ENCODE results near the gene ZFPL1. TPM values are rescaled to one million over a fixed set of nuclear protein-coding genes. Genes with fewer than 3 reads are reported as not detected.

Gene ZFPL1
- total RNA-seq, 4 donors from 2014 or later: 24.1 to 50.7 (median 43.7) TPM

DNA sequence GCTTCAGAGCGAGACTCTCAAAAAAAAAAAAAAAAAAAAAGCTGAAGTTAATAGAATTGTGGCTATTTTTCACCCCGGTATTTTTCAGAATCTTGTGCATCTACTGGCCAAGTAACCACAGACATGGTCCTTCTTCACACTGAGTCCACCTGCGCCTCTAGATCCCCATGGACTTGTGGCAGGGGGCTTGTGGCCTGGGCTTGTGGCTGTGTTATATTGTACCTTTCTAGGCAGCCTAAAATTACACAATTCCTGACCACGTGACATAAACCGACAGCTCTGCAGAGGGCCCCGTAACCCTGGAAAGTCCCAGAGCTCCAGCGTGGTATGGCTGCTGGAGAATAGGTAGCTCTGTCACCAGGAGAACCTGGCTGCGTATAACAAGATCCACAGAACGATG lies 14.8 kb upstream of the ZFPL1 start:
- no peaks in the 10 kb centered on the region for H3K36me3 ChIP-seq
- intact Hi-C loops (cut with DNase I): loop anchor here (10.0 kb wide), 1 partner anchor 686 kb away; no protein-coding TSS in a partner anchor
- WGBS: 76% methylated on average over 6 of the region's 9 CpGs
- no peak overlapping the region for H3K27ac ChIP-seq (replicated peaks in 1 of 4)
- no peaks in the 10 kb centered on the region for H3K9me3 ChIP-seq
- no peak for DNase-seq (ENCODE audit: extremely low spot score)
- no peak overlapping the region for H3K4me3 ChIP-seq
- H3K27me3 ChIP-seq: no peaks in the 10 kb centered on the region
- H3K4me1 ChIP-seq: no peaks in the 10 kb centered on the region
- TF ChIP-seq, protein P1, sequence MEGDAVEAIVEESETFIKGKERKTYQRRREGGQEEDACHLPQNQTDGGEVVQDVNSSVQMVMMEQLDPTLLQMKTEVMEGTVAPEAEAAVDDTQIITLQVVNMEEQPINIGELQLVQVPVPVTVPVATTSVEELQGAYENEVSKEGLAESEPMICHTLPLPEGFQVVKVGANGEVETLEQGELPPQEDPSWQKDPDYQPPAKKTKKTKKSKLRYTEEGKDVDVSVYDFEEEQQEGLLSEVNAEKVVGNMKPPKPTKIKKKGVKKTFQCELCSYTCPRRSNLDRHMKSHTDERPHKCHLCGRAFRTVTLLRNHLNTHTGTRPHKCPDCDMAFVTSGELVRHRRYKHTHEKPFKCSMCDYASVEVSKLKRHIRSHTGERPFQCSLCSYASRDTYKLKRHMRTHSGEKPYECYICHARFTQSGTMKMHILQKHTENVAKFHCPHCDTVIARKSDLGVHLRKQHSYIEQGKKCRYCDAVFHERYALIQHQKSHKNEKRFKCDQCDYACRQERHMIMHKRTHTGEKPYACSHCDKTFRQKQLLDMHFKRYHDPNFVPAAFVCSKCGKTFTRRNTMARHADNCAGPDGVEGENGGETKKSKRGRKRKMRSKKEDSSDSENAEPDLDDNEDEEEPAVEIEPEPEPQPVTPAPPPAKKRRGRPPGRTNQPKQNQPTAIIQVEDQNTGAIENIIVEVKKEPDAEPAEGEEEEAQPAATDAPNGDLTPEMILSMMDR (IDR thresholded peaks at IDR 0.05): no peak
- TF ChIP-seq POLR2A (IDR thresholded peaks at IDR 0.05; ENCODE audit: low read depth) (no peak), EP300 (IDR thresholded peaks at IDR 0.05) (no peak), POLR2AphosphoS5 (IDR thresholded peaks at IDR 0.05) (no peak)

DNA sequence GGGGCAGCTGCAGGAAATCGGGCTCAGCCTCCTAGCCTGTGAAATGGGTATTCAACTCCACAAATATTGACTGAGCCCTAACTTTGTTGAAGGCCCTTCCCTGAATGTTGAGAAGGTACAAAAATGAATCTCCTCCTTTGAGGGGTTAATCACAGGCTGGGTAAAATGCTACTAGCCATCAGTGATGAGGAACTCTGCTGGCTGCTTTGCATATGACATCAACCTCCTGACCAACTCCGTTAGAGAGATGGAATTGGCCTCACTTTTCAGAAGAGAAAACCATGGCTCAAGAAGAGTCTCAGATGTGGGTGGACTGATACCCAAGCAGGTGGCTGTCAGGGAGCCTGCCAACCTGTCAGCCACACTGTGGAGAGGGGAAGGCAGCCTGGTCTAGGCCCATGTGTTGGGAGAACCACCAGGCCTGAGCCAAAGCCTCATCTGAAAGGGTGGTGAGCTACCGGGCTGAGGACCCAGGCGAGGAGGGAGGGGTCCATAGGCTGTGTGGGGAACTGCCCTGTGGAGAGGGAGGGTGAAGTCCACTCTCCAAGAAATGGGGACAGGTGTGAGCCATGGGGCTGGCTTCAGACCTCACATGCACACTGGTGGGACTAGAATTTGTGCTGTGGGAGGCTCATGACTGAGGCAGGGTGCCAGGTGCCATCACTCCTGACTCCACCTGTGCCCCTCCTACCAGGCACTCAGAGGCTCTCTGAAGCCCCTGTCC lies 12.0 kb upstream of the ZFPL1 start:
- WGBS: 71% methylated on average over 4 of the region's 4 CpGs

DNA sequence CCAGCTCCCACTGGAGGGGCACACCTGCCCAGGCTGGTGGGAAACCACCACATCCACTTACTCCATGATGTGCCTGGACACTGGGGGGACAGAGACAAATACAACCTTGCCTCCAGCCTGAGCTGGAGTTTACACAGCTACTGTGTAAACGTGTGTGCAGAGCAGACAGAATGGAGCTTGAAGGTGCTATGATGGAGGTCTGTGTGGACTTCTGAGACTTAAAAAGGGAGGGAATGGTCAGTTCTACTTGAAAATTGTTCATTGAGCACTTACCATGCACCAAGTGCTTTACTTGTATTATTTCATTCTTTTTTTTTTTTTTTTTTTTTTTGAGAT lies 11.4 kb upstream of the ZFPL1 start:
- H3K36me3 ChIP-seq: no peaks in the 10 kb centered on the region
- H3K27me3 ChIP-seq: no peaks in the 10 kb centered on the region
- TF ChIP-seq POLR2AphosphoS5 (IDR thresholded peaks at IDR 0.05) (no peak), EP300 (IDR thresholded peaks at IDR 0.05) (no peak), POLR2A (IDR thresholded peaks at IDR 0.05; ENCODE audit: low read depth) (no peak)
- TF ChIP-seq, protein P1 (IDR thresholded peaks at IDR 0.05): no peak
- no peak for DNase-seq (ENCODE audit: extremely low spot score)
- H3K4me3 ChIP-seq: no peak overlapping the region
- H3K4me1 ChIP-seq: no peaks in the 10 kb centered on the region
- no peak overlapping the region for H3K27ac ChIP-seq (replicated peaks in 1 of 4)
- no peaks in the 10 kb centered on the region for H3K9me3 ChIP-seq
- 50% methylated on average over 1 of the region's 1 CpG for WGBS
- intact Hi-C loops (cut with DNase I): no loop called here

More for the DNA sequence above, 12.0 kb upstream of the ZFPL1 start:
- TF ChIP-seq EP300 (IDR thresholded peaks at IDR 0.05) (no peak), POLR2AphosphoS5 (IDR thresholded peaks at IDR 0.05) (no peak)
- intact Hi-C loops (cut with DNase I): no loop called here
- Histone ChIP-seq H3K4me3 (no peak overlapping the region), H3K36me3 (no peaks in the 10 kb centered on the region), H3K4me1 (no peaks in the 10 kb centered on the region), H3K27ac (replicated peaks in 1 of 4) (no peak overlapping the region), H3K27me3 (no peaks in the 10 kb centered on the region), H3K9me3 (no peaks in the 10 kb centered on the region)
- no peak for DNase-seq (ENCODE audit: extremely low spot score)

DNA sequence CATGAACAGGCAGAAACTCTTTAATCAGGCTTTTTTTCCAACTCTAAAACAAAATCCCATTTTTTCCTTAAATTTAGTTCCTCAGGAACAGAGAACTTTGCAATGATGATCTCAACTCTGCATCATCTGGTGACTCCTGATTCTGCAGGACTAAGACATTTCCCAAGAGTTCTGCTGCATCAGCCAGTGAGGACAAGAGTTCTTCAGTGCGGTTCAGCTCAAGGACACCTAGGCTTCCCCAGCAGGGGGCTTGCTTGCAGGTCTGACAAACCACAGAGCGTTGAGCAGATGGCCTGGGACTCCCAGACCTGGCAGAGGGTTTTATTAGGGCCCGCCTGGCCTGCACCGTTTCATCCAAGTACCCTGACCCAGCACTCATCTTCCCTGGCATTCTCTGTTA lies 6.6 kb upstream of the ZFPL1 start:
- intact Hi-C loops (cut with DNase I): no loop called here
- no peak for TF ChIP-seq EP300 (IDR thresholded peaks at IDR 0.05)
- TF ChIP-seq, protein P1 (IDR thresholded peaks at IDR 0.05): no peak
- no peak for TF ChIP-seq POLR2A (IDR thresholded peaks at IDR 0.05; ENCODE audit: low read depth)
- no peak for TF ChIP-seq POLR2AphosphoS5 (IDR thresholded peaks at IDR 0.05)
- no peaks in the 10 kb centered on the region for H3K36me3 ChIP-seq
- H3K27ac ChIP-seq (replicated peaks in 1 of 4): no peak overlapping the region
- no peak for DNase-seq (ENCODE audit: extremely low spot score)
- no peaks in the 10 kb centered on the region for H3K27me3 ChIP-seq
- H3K4me1 ChIP-seq: no peaks in the 10 kb centered on the region
- WGBS: 100% methylated on average over 1 of the region's 4 CpGs
- H3K9me3 ChIP-seq: no peaks in the 10 kb centered on the region
- no peak overlapping the region for H3K4me3 ChIP-seq

DNA sequence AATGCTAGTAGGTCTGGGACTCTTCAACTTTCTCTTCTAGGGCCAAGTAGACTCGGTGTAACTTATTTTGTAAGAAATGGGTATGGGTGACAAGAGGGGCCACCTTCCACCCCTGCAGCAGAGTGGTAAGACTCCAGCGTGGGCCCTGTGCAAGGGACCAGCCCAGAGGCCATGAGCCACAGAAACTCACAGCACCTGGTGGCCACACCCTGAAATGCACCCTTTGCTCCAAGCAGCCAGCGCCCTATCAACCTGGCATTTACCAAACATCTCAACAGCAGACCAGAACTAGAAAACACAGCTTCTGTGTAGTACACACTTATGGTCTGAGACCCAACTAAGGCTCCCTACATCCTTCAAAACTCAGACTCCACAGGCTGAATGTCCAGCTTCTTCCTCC lies 5.9 kb upstream of the ZFPL1 start:
- intact Hi-C loops (cut with DNase I): no loop called here
- no peak overlapping the region for H3K27ac ChIP-seq (replicated peaks in 1 of 4)
- H3K9me3 ChIP-seq: no peaks in the 10 kb centered on the region
- 65% methylated on average over 3 of the region's 3 CpGs for WGBS
- peaks cover 0 to 2% (median 1%) of the 10 kb centered on the region in 4 donors for H3K4me1 ChIP-seq
- no peaks in the 10 kb centered on the region for H3K27me3 ChIP-seq
- no peak for DNase-seq (ENCODE audit: extremely low spot score)
- TF ChIP-seq POLR2A (IDR thresholded peaks at IDR 0.05; ENCODE audit: low read depth): no peak
- TF ChIP-seq, protein P1 (IDR thresholded peaks at IDR 0.05): peak; percentile 29 to 56 (median 39)
- H3K4me3 ChIP-seq: no peak overlapping the region
- H3K36me3 ChIP-seq: no peaks in the 10 kb centered on the region

Data from esophagus muscularis mucosa (tissue), 4 donors.